PC-3 (cell line): Measurements from ENCODE around the gene MAST4. TPM values are rescaled to one million over a fixed set of nuclear protein-coding genes. Genes with fewer than 3 reads are reported as not detected.

ENCODE experiments used
- ATAC-seq: fragments of 200-7000 bp; cut with Tn5 transposase; 2 replicates; pipeline ENCODE4 v1.9.1; 2020; ENCODE audit warnings: mild to moderate bottlenecking, moderate library complexity
- BruUV-seq: library from RNA; stranded (reverse); fragments of 400-500 nt; replicated peaks from 2 replicates; lab custom pipeline; 2021; lab: Mats Ljungman, UMichigan
- CTCF ChIA-PET: fragments of 300-600 bp; sonication (Branson Sonifier 250); formaldehyde crosslinking; loops from one replicate; lab custom pipeline; 2022; ENCODE audit warnings: antibody characterized with exemption; lab: Charles Lee
- POLR2A ChIA-PET: fragments of 300-600 bp; sonication (Branson Sonifier 250); formaldehyde crosslinking; loops from one replicate; lab custom pipeline; 2022; ENCODE audit warnings: antibody characterized with exemption; ENCODE audit not compliant: unreplicated experiment; lab: Charles Lee
- DNase-seq: peaks from one replicate; pipeline ENCODE4 v3.0.0-alpha.2; 2015
- H2AFZ ChIP-seq: fragments of 300-600 bp; sonication (generic); 2 replicates; pipeline ENCODE4 v1.6.0; 2016; ENCODE audit warnings: antibody characterized with exemption, low read length
- H3F3A ChIP-seq: fragments of 300-600 bp; sonication (generic); one replicate; pipeline ENCODE4 v1.6.0; 2017; ENCODE audit warnings: antibody characterized with exemption, low read length, control low read depth, mild to moderate bottlenecking; ENCODE audit not compliant: unreplicated experiment
- H3K27ac ChIP-seq: fragments of 300-600 bp; sonication (generic); 2 replicates; pipeline ENCODE4 v1.5.1; 2016; ENCODE audit warnings: mild to moderate bottlenecking, low read length
- H3K27me3 ChIP-seq: fragments of 300-600 bp; sonication (generic); 2 replicates; pipeline ENCODE4 v1.6.1; 2016; ENCODE audit warnings: low read length, mixed read lengths
- H3K36me3 ChIP-seq: fragments of 300-600 bp; sonication (generic); 2 replicates; pipeline ENCODE4 v1.6.1; 2016; ENCODE audit warnings: low read depth, mixed run types, low read length, mixed read lengths
- H3K4me1 ChIP-seq: fragments of 300-600 bp; sonication (generic); 2 replicates; pipeline ENCODE4 v1.5.1; 2016; ENCODE audit warnings: low read length; ENCODE audit not compliant: insufficient read depth
- H3K4me2 ChIP-seq: fragments of 300-600 bp; sonication (generic); 2 replicates; pipeline ENCODE4 v1.6.0; 2016; ENCODE audit warnings: low read length
- H3K4me3 ChIP-seq: fragments of 300-600 bp; sonication (generic); 2 replicates; pipeline ENCODE4 v1.5.1; 2016; ENCODE audit warnings: mild to moderate bottlenecking, low read length, mixed read lengths
- H3K79me2 ChIP-seq: fragments of 300-600 bp; sonication (generic); 2 replicates; pipeline ENCODE4 v1.6.1; 2017; ENCODE audit warnings: low read length, mixed read lengths
- H3K9ac ChIP-seq: fragments of 300-600 bp; sonication (generic); 2 replicates; pipeline ENCODE4 v1.6.0; 2016; ENCODE audit warnings: mild to moderate bottlenecking, low read length
- H3K9me2 ChIP-seq: fragments of 300-600 bp; sonication (generic); replicated peaks from 2 replicates; pipeline ENCODE4 v1.6.1; 2016; ENCODE audit warnings: mixed run types, low read length, mixed read lengths
- H3K9me3 ChIP-seq: fragments of 300-600 bp; sonication (generic); 2 replicates; pipeline ENCODE4 v1.6.1; 2016; ENCODE audit warnings: low read length, mixed read lengths
- H4K20me1 ChIP-seq: fragments of 300-600 bp; sonication (generic); 2 replicates; pipeline ENCODE4 v1.6.1; 2016; ENCODE audit warnings: low read length, mixed read lengths
- EZH2 ChIP-seq: fragments of 300-600 bp; sonication (generic); IDR thresholded peaks from one replicate; pipeline ENCODE4 v1.6.1; 2017; ENCODE audit warnings: antibody characterized with exemption, mild to moderate bottlenecking, low read length; ENCODE audit not compliant: unreplicated experiment
- EZH2phosphoT487 ChIP-seq: fragments of 300-600 bp; sonication (generic); IDR thresholded peaks from 2 replicates; pipeline ENCODE4 v1.6.1; 2018; ENCODE audit warnings: mild to moderate bottlenecking, antibody characterized with exemption, low read length, borderline replicate concordance
- intact Hi-C: fragments of 100-400 bp; cut with micrococcal nuclease; formaldehyde crosslinking; loops from 2 replicates; pipeline ENCODE4 v1.9.0; 2023
- total RNA-seq: library from RNA; depleted of rRNA; stranded (reverse); fragments of >200 nt; gene quantifications from 2 replicates; pipeline ENCODE4 v1.2.3, GENCODE V29; 2014
- TF ChIP-seq, protein P1 (sequence below): fragments of 300-600 bp; sonication (generic); conservative IDR thresholded peaks from 2 replicates; pipeline ENCODE4 v1.5.1; 2017; ENCODE audit warnings: antibody characterized with exemption, low read depth, mild to moderate bottlenecking, low read length

Gene MAST4
- total RNA-seq, 1 experiment from 2014 or later = 7.9 TPM

DNA sequence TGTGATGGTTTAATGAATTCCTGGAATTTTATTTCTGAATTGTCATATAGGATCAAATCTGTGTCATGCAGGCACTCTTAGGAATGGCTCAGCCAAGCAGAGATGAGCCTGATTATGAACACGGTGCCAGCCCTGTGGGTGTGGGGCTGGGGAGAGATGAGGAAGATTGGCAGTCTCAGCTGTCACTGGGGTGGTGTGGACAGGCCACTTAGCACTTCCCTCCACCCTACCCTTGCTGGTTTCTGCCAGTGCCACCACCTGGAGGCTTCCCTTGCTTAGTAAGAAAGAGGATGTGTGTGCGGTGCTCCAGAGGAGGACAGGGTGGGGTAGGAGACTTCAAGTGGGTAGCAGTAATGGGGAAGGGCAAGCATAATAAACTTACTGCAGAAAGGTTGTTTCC, 373.8 kb downstream of the MAST4 start:
- no peak overlapping the region for H3K9ac ChIP-seq
- 0 out of 2 replicates have a peak, but pooled peaks cover 6% of the 10 kb centered on the region for H3K4me1 ChIP-seq
- intact Hi-C loops = no loop called here
- DNase-seq = no peak
- BruUV-seq = no TSS peak
- no peaks in the 10 kb centered on the region for H3K79me2 ChIP-seq
- H3K4me3 ChIP-seq = no peak overlapping the region
- H3K27me3 ChIP-seq = no peaks in the 10 kb centered on the region
- ChIA-PET CTCF (interaction anchor here (0.5 kb wide), 1 partner anchor 615 kb away, joined by 5 read pairs; no protein-coding TSS in a partner anchor), POLR2A (no interaction called here)
- no peak for ATAC-seq
- no peaks in the 10 kb centered on the region for H3K9me2 ChIP-seq
- TF ChIP-seq, protein P1, sequence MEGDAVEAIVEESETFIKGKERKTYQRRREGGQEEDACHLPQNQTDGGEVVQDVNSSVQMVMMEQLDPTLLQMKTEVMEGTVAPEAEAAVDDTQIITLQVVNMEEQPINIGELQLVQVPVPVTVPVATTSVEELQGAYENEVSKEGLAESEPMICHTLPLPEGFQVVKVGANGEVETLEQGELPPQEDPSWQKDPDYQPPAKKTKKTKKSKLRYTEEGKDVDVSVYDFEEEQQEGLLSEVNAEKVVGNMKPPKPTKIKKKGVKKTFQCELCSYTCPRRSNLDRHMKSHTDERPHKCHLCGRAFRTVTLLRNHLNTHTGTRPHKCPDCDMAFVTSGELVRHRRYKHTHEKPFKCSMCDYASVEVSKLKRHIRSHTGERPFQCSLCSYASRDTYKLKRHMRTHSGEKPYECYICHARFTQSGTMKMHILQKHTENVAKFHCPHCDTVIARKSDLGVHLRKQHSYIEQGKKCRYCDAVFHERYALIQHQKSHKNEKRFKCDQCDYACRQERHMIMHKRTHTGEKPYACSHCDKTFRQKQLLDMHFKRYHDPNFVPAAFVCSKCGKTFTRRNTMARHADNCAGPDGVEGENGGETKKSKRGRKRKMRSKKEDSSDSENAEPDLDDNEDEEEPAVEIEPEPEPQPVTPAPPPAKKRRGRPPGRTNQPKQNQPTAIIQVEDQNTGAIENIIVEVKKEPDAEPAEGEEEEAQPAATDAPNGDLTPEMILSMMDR = no peak
- TF ChIP-seq EZH2 (no peak), EZH2phosphoT487 (no peak)
- no peak overlapping the region for H2AFZ ChIP-seq
- H3F3A ChIP-seq = no peaks in the 10 kb centered on the region
- no peaks in the 10 kb centered on the region for H4K20me1 ChIP-seq
- no peaks in the 10 kb centered on the region for H3K9me3 ChIP-seq
- no peaks in the 10 kb centered on the region for H3K36me3 ChIP-seq
- H3K4me2 ChIP-seq = no peak overlapping the region
- H3K27ac ChIP-seq = no peak overlapping the region

DNA sequence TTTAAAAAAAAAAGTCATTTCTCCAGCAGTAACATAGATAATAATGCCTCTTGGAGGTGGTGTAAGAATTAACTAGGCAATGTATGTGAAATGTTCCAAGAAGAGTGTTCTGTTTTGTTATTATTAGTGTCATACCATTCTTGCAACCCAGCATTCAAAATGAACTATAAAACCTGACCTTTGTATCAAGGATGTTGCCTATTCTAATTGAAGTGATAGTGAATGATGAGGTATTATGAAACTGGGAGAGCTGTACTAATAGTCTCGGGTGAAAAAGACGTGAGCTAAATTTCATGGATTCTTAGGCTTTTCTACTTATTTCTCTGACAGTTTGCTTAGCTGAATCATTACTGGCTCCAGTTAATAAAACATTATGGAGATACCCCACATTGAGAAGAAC, 375.8 kb downstream of the MAST4 start:
- no peaks in the 10 kb centered on the region for H3K79me2 ChIP-seq
- no peaks in the 10 kb centered on the region for H3K9me3 ChIP-seq
- ATAC-seq (no peak), DNase-seq (no peak)
- no peak overlapping the region for H3K9ac ChIP-seq
- BruUV-seq = no TSS peak
- H3K4me1 ChIP-seq = 0 out of 2 replicates have a peak, but pooled peaks cover 6% of the 10 kb centered on the region
- H3K27ac ChIP-seq = no peak overlapping the region
- POLR2A ChIA-PET = no interaction called here
- no peaks in the 10 kb centered on the region for H3F3A ChIP-seq
- TF ChIP-seq, protein P1 = no peak
- TF ChIP-seq EZH2 (no peak), EZH2phosphoT487 (no peak)
- H3K4me2 ChIP-seq = no peak overlapping the region
- intact Hi-C loops = no loop called here
- H3K4me3 ChIP-seq = no peak overlapping the region
- H4K20me1 ChIP-seq = no peaks in the 10 kb centered on the region
- no peak overlapping the region for H2AFZ ChIP-seq
- H3K36me3 ChIP-seq = no peaks in the 10 kb centered on the region
- CTCF ChIA-PET = no interaction called here
- no peaks in the 10 kb centered on the region for H3K9me2 ChIP-seq
- H3K27me3 ChIP-seq = no peaks in the 10 kb centered on the region

DNA sequence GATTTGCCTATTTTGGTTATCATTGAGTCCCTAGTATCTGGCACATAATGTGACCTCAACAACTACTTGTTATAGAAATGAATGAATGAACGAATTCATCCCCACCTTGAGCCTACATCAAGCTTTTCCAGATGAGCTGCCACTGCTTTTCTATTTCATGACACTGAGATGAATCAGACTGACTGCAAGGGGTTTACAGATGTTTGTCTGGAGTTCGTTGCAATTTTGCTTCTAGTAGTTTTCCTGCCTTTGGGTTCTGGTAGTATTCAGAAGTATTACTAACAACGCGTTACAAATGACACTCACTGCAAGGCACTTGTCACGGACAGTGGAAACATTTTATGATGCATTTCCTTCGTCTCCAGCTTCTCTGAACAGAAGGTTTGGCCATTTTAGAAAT, 378.1 kb downstream of the MAST4 start:
- peak; percentile 59 for ATAC-seq
- BruUV-seq = no TSS peak
- POLR2A ChIA-PET = interaction anchor here (0.6 kb wide), 1 partner anchor 37 kb away, joined by 4 read pairs; no protein-coding TSS in a partner anchor

More for the DNA sequence above, 378.1 kb downstream of the MAST4 start:
- H3K4me2 ChIP-seq = no peak overlapping the region
- 0 out of 2 replicates have a peak, but pooled peaks cover 6% of the 10 kb centered on the region for H3K4me1 ChIP-seq
- peak; percentile 8 for DNase-seq
- no peaks in the 10 kb centered on the region for H3K9me3 ChIP-seq
- no peaks in the 10 kb centered on the region for H3K36me3 ChIP-seq
- intact Hi-C loops = no loop called here
- no peak overlapping the region for H2AFZ ChIP-seq
- TF ChIP-seq EZH2phosphoT487 (no peak), EZH2 (no peak)
- TF ChIP-seq, protein P1 = no peak
- H3K27me3 ChIP-seq = no peaks in the 10 kb centered on the region
- no peaks in the 10 kb centered on the region for H3K9me2 ChIP-seq
- H3K4me3 ChIP-seq = no peak overlapping the region
- no peaks in the 10 kb centered on the region for H3F3A ChIP-seq
- H3K9ac ChIP-seq = no peak overlapping the region
- no peak overlapping the region for H3K27ac ChIP-seq
- H3K79me2 ChIP-seq = no peaks in the 10 kb centered on the region
- CTCF ChIA-PET = no interaction called here
- H4K20me1 ChIP-seq = no peaks in the 10 kb centered on the region
